A673 (cell line): ENCODE results near the gene SLC39A8.

Experiments
- CTCF ChIP-seq: fragments of 300-800, 200-600 bp; sonication (generic); conservative IDR thresholded peaks from 2 replicates; pipeline ENCODE4 v1.5.1; 2017; ENCODE audit warnings: low read depth, mild to moderate bottlenecking, antibody characterized with exemption, low read length, moderate library complexity, mixed read lengths
- EZH2 ChIP-seq: fragments of 200-600 bp; sonication (generic); IDR thresholded peaks from 2 replicates; pipeline ENCODE4 v1.6.1; 2017; ENCODE audit warnings: borderline replicate concordance, low read depth, mild to moderate bottlenecking, mixed read lengths, antibody characterized with exemption, low read length; ENCODE audit not compliant: poor library complexity, severe bottlenecking

- TF ChIP-seq EZH2 (no peak), CTCF (no peak)
Observed at GRCh38 chr4:102234243-102234838, 110.9 kb downstream of the SLC39A8 start.
